SK-N-SH treated with all-trans-retinoic acid at 6 μM for 48 hours (cell line): Measurements from ENCODE around the gene DST.

Experiments
- CSDC2 ChIP-seq: fragments of 250-450 bp; sonication (Bioruptor Pico); IDR thresholded peaks from 2 replicates; pipeline ENCODE4 v1.5.0; 2020; ENCODE audit warnings: mild to moderate bottlenecking, moderate library complexity
- RARB ChIP-seq: fragments of 250-450 bp; sonication (Bioruptor Pico); IDR thresholded peaks from 2 replicates; pipeline ENCODE4 v1.8.0; 2021; ENCODE audit warnings: mild to moderate bottlenecking, moderate library complexity
- ZC3H10 ChIP-seq: fragments of 250-450 bp; sonication (Bioruptor Pico); IDR thresholded peaks from 2 replicates; pipeline ENCODE4 v1.5.1; 2021; ENCODE audit warnings: mild to moderate bottlenecking, moderate library complexity

DNA sequence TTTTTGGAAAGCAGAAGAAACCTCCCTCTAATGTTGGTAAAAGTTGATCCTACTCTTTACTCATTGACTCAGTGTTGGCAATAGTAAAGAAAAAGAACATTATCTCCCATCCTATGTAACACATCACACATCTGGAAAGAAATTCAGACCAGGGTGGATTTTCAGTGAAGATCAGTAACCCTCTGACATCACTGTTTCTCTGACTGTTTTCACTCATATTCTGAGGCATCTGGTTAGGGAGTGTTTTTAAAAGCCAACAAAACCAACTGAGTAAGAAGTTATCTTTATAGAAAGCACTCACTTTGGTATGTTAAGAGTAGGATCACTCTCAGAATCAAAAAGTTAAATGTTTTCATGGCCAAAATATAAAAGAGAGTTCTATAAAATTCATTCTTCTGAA, 143.6 kb downstream of the DST start:
- TF ChIP-seq ZC3H10 (CRISPR knock-in tag) (no peak), CSDC2 (no peak), RARB (CRISPR knock-in tag) (no peak)
